T-cell (primary cell): ENCODE data around the gene FAM174C. TPM values are rescaled to one million over a fixed set of nuclear protein-coding genes. Genes with fewer than 3 reads are reported as not detected.

Source experiments
- ATAC-seq, 4 experiments: fragments of 200-7000 bp in 3 of 4; fragments of 150-1000 bp in 1 of 4; cut with Tn5 transposase; replicated peaks in 1 of 4; 1 replicate in 3 of 4; 2 replicates in 1 of 4; pipeline ENCODE4 v1.10.0; 2021; ENCODE audit warnings: moderate library complexity in 3 of 4, mild to moderate bottlenecking in 2 of 4, moderate number of reproducible peaks in 1 of 4
- CTCF ChIA-PET, 2 donors: fragments of 300-600 bp; sonication (Branson Sonifier 250); formaldehyde crosslinking; loops; one replicate each; lab custom pipeline; 2022; ENCODE audit warnings: antibody characterized with exemption in 2 of 2; lab: Charles Lee
- POLR2A ChIA-PET, 2 donors: fragments of 300-600 bp; sonication (Branson Sonifier 250); formaldehyde crosslinking; loops; one replicate each; lab custom pipeline; 2022; ENCODE audit warnings: antibody characterized with exemption in 2 of 2; lab: Charles Lee
- DNase-seq, 35 experiments: peaks; one replicate each; pipeline versions ENCODE4 v3.0.0 to v3.0.0-alpha.2; 2013 to 2023
- H3K27ac ChIP-seq: one replicate; pipeline ENCODE4 v1.5.1; 2013; ENCODE audit warnings: low read length
- H3K27me3 ChIP-seq, 2 experiments: replicated peaks in 1 of 2; 1 replicate in 1 of 2; 2 replicates in 1 of 2; pipeline versions ENCODE4 v1.6.1 to v1.7.0; 2013; ENCODE audit warnings: low read length in 1 of 2, mixed read lengths in 1 of 2; ENCODE audit not compliant: control insufficient read depth in 2 of 2, insufficient read depth in 2 of 2; ENCODE audit errors: extremely low read depth in 1 of 2
- H3K36me3 ChIP-seq, 2 donors: 1 replicate in 1 of 2; 2 replicates in 1 of 2; pipeline versions ENCODE4 v1.6.1 to v1.7.0; 2013; ENCODE audit warnings: low read length in 1 of 2; ENCODE audit not compliant: control insufficient read depth in 2 of 2, insufficient read depth in 1 of 2; ENCODE audit errors: extremely low read depth in 1 of 2
- H3K4me1 ChIP-seq, 2 experiments: 1 replicate in 1 of 2; 2 replicates in 1 of 2; pipeline versions ENCODE4 v1.6.1 to v1.7.0; 2013; ENCODE audit warnings: low read length in 2 of 2, mixed read lengths in 1 of 2; ENCODE audit not compliant: insufficient read depth in 2 of 2, control insufficient read depth in 1 of 2; ENCODE audit errors: extremely low read depth in 1 of 2
- H3K4me3 ChIP-seq, 2 donors: 1 replicate in 1 of 2; 2 replicates in 1 of 2; pipeline versions ENCODE4 v1.5.1 to v1.7.0; 2013; ENCODE audit warnings: mild to moderate bottlenecking in 2 of 2, low read length in 1 of 2, moderate library complexity in 1 of 2; ENCODE audit not compliant: control insufficient read depth in 1 of 2; ENCODE audit errors: extremely low read depth in 1 of 2
- H3K9me3 ChIP-seq: 2 replicates; pipeline ENCODE4 v1.7.0; 2013
- H3K27ac Mint-ChIP-seq, 2 donors: one replicate each; pipeline ENCODE4 v1.8.0; 2020 to 2021; ENCODE audit warnings: mild to moderate bottlenecking in 2 of 2, mixed read lengths in 2 of 2
- H3K27me3 Mint-ChIP-seq, 2 donors: one replicate each; pipeline ENCODE4 v1.8.0; 2021 to 2022; ENCODE audit warnings: mixed read lengths in 2 of 2
- H3K36me3 Mint-ChIP-seq: one replicate; pipeline ENCODE4 v1.8.0; 2021; ENCODE audit warnings: mixed read lengths
- H3K4me1 Mint-ChIP-seq, 3 donors: one replicate each; pipeline ENCODE4 v1.8.0; 2020 to 2022; ENCODE audit warnings: mixed read lengths in 3 of 3, mild to moderate bottlenecking in 1 of 3
- H3K4me3 Mint-ChIP-seq, 3 donors: one replicate each; pipeline ENCODE4 v1.8.0; 2020 to 2022; ENCODE audit warnings: mild to moderate bottlenecking in 3 of 3, mixed read lengths in 3 of 3, moderate library complexity in 3 of 3
- H3K9me3 Mint-ChIP-seq, 3 donors: one replicate each; pipeline ENCODE4 v1.8.0; 2020 to 2022; ENCODE audit warnings: mixed read lengths in 3 of 3
- WGBS: methylation state at CpG from one replicate; pipeline ENCODE4 v1.1.5; 2013; ENCODE audit warnings: missing lambda C conversion rate; ENCODE audit not compliant: insufficient coverage; 5-methylcytosine and 5-hydroxymethylcytosine counted together
- total RNA-seq, 35 experiments: library from RNA in 6 of 35; stranded (reverse) in 6 of 35; fragments of 120-200 nt in 1 of 35; gene quantifications; one replicate each; pipeline versions ENCODE4 v1.2.1 to v1.2.4 and lab custom pipeline; 2013 to 2026

Gene FAM174C
- total RNA-seq, 5 donors from 2014 or later (not counting 1 experiment from before 2014, with no cell fraction given) = 42.1 to 69.8 (median 60.4) TPM

DNA sequence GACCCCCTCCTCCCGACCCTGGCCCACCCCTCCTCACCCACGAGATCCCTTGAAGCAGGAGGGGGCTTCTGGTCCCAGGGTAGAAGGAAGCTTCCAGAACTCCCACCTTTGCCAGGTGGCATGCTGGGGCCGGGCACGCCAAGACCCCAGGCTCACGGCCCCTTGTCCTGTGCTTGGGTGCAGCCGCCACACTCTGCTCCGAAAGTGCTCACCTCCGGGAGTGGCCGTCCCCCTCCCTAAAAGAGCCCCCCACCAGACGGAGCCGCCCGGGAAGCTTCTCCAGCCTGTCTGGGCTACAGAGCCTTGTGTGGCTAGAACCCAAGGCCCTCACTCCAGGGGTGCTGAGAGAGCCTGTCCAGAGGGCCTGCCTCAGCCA is 8.6 kb downstream of the FAM174C start:
- POLR2A ChIA-PET = interaction anchor here in 1 of 2 donors (0.6 kb wide), 1 partner anchor 180 kb away, joined by 3 read pairs; the partner anchor contains the start of gene GPX4
- Mint-ChIP-seq H3K27ac (peak overlapping the region in 1 of 2 donors; percentile 15), H3K36me3 (peaks cover 9% of the 10 kb centered on the region), H3K4me3 (peak overlapping the region in 1 of 3 donors; percentile 62), H3K4me1 (peaks cover 12 to 21% (median 17%) of the 10 kb centered on the region in 3 donors), H3K27me3 (peaks cover 15 to 26% of the 10 kb centered on the region in 2 donors), H3K9me3 (no peaks in the 10 kb centered on the region)
- Histone ChIP-seq H3K4me3 (no peak overlapping the region), H3K27me3 (peaks cover 0 to 53% of the 10 kb centered on the region in 2 experiments), H3K9me3 (no peaks in the 10 kb centered on the region), H3K4me1 (peaks cover 0 to 20% of the 10 kb centered on the region in 2 experiments), H3K36me3 (peaks cover 9 to 11% of the 10 kb centered on the region in 2 donors), H3K27ac (no peak overlapping the region)
- CTCF ChIA-PET = interaction anchor here in 1 of 2 donors (0.6 kb wide), 1 partner anchor 66 kb away, joined by 4 read pairs; no protein-coding TSS in a partner anchor
- ATAC-seq = no peak
- 93% methylated on average over 3 of the region's 12 CpGs for WGBS
- no peak for DNase-seq

DNA sequence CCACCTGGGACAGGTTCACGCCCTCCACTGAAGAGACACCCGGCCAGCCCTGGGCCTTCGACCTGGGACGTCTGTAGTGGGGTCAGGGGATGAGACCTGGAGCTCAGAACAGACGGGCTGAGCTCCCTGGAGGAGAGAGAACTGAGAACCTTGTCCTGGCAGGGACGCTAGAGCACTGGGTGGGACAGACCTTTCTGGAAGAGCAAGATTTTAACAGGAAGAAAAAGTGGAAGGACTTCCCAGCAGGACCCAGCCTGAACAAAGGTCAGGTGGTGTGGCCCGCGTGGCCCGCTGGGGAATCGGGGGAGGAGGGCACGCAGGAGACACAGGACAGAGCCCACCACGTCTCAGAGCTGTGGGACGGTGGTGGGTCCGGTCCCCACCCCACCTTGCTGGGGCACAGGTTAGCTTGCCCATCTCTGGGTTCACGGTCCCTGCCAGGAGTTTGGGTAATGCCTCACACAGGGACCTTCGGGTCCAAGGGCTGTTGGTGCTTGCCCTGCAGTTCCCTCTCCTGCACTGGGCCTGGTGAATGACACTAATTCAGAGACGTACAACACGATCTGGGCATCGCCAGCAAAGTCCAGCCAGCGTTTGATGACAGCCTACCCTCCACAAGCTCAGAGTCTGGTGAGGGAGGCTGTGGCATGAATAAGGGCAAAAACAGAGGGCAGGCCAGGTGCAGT is 9.1 kb downstream of the FAM174C start:
- H3K4me1 ChIP-seq = peaks cover 0 to 18% of the 10 kb centered on the region in 2 experiments
- Mint-ChIP-seq H3K27ac (peak overlapping the region in 1 of 2 donors; percentile 15), H3K36me3 (peaks cover 9% of the 10 kb centered on the region), H3K9me3 (no peaks in the 10 kb centered on the region), H3K27me3 (peaks cover 18 to 31% of the 10 kb centered on the region in 2 donors), H3K4me1 (peaks cover 12 to 20% (median 17%) of the 10 kb centered on the region in 3 donors), H3K4me3 (peak overlapping the region; percentile 25 to 62 (median 26))
- peaks cover 3 to 6% of the 10 kb centered on the region in 2 donors for H3K36me3 ChIP-seq
- ATAC-seq (no peak), DNase-seq (no peak)
- CTCF ChIA-PET = no interaction called here
- POLR2A ChIA-PET = no interaction called here
- peaks cover 0 to 58% of the 10 kb centered on the region in 2 experiments for H3K27me3 ChIP-seq
- 76% methylated on average over 17 of the region's 20 CpGs for whole genome bisulfite sequencing
- no peak overlapping the region for H3K27ac ChIP-seq
- no peaks in the 10 kb centered on the region for H3K9me3 ChIP-seq
- H3K4me3 ChIP-seq = no peak overlapping the region

DNA sequence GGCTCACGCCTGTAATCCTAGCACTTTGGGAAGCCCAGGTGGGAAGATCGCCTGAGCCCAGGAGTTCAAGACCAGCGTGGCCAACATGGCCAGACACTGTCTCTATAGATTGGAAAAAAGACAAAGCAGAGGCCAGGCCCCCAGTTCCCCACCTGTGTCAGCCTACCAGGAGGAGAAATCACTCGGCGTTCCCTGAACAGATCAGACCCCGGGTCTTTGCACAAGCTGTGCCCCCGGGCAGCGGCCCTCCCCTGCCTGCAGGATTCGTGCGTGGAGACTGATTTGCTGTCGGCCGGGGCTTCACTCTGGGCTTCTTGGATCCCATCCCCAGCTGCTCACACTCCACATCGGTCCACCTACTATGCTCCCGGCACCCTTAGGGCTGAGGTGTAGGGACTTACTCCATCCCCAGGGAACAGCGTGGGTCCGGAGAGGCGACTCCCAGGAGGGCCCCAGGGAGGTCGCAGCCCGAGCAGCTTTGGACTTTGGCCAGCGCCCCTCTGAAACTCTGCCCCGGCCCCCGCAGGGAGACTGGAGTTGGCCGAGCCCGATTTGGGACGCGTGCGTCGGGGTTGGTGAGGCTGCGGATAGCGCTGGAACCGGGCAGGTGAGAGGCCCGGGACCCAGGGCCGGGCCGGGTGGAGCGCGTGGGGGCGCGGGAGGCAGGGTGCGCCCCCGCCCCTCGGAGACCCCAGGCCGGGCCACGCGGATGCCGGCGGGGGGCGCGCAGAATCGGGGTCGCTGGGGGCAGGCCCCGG is 9.8 kb downstream of the FAM174C start:
- H3K4me3 Mint-ChIP-seq = peak overlapping the region; percentile 25 to 62 (median 26)

DNA sequence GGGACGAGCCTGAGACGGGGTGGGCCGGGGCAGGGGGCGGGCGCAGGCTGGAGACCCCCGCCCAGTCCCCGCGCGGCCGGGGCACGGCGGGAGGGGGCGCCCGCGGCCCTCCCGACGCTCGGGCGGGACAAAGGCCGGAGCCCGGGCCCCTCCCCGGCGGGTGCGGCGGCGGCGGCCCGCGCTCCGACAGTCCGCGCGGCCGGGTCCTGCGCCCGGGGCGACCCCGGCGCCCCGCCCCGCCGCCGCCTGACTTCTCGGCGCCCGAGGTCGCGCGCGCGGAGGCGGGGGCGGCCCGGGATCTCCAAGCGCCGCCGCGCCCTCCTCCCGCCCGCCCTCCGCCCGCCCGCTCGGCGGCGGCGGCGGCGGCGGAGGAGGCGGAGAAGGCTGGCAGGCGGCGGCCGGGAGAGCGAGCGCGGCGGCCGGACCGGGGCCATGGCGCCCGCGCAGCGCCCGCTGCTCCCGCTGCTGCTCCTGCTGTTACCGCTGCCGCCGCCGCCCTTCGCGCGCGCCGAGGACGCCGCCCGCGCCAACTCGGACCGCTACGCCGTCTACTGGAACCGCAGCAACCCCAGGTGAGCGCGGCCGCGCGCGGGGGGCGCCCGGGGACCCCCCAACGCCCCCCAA is 10.5 kb downstream of the FAM174C start, which contains the start of gene EFNA2:
EFNA2 (plus strand) TSS at position 137 of the 624 bp plus-strand sequence; CDS start at position 433, 296 bp downstream.
- Histone ChIP-seq H3K4me3 (no peak within 1 kb of the TSS), H3K27me3 (peaks cover 0 to 72% of the 10 kb centered on the region in 2 experiments), H3K9me3 (no peaks in the 10 kb centered on the region), H3K4me1 (peaks cover 0 to 10% of the 10 kb centered on the region in 2 experiments), H3K27ac (no peak within 1 kb of the TSS), H3K36me3 (no peaks in the 10 kb centered on the region)
- Mint-ChIP-seq H3K27me3 (peaks cover 18 to 38% of the 10 kb centered on the region in 2 donors), H3K36me3 (no peaks in the 10 kb centered on the region), H3K27ac (no peak within 1 kb of the TSS), H3K4me3 (peak within 1 kb of the TSS; percentile 36 to 62 (median 45)), H3K4me1 (peaks cover 7 to 10% (median 8%) of the 10 kb centered on the region in 3 donors), H3K9me3 (no peaks in the 10 kb centered on the region)
- POLR2A ChIA-PET = no interaction called here
- CTCF ChIA-PET = no interaction called here
- under 1% methylated on average over 108 of the region's 113 CpGs for WGBS
- ATAC-seq (peak in 2 of 4 experiments; percentile 17 to 19), DNase-seq (no peak)

More for the DNA sequence above, 9.8 kb downstream of the FAM174C start:
- no peak overlapping the region for H3K27ac Mint-ChIP-seq
- H3K9me3 Mint-ChIP-seq = no peaks in the 10 kb centered on the region
- no peak for ATAC-seq
- ChIA-PET CTCF (no interaction called here), POLR2A (no interaction called here)
- WGBS = 21% methylated on average over 49 of the region's 51 CpGs
- Histone ChIP-seq H3K36me3 (no peaks in the 10 kb centered on the region), H3K27me3 (peaks cover 0 to 65% of the 10 kb centered on the region in 2 experiments), H3K27ac (no peak overlapping the region), H3K9me3 (no peaks in the 10 kb centered on the region), H3K4me3 (no peak overlapping the region), H3K4me1 (peaks cover 0 to 11% of the 10 kb centered on the region in 2 experiments)
- no peak for DNase-seq
- peaks cover 3% of the 10 kb centered on the region for H3K36me3 Mint-ChIP-seq
- H3K27me3 Mint-ChIP-seq = peaks cover 18 to 36% of the 10 kb centered on the region in 2 donors
- H3K4me1 Mint-ChIP-seq = peaks cover 7 to 13% (median 10%) of the 10 kb centered on the region in 3 donors

DNA sequence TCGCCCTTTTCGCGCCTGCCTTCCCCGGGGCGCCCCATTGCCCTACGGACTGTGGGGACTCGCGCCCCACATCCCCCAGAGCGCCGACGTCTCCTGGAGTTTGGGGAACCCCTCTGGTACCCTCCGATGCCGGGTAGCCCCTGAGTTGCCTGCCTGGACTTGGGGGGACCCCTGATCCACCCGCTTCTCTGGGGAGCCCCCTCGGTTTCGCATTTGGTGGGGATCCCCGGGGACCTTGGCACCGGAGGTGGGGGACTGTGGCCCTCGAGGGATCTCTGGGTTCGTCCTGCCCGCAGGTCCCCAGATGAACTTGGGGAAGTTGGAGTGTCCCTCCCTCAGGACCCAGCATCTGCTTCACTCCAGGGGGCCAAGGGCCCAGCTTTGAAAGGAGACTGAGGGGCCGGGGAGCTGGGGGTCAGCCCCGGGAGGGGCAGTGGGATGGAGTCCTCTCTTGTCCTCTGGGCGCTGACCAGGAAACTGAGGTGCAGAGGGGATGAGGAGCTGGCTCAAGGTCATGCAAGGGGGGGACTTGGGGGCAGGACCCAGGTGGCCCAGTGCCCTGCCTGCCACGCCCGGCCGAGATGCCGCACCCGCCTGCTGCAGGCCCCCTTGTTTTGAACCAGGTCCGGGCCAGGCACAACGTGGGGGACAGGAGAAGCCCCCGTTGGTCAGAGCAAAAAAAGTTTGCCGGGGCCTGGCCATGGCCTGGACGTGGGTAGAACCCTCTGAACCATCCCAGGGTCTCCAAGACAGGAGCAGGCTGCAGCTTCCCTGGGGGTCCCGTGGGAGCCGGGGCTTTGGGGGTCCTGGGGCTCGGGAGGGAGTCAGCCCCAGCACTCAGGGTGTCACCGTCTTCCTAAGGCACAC is 11.4 kb downstream of the FAM174C start:
- Histone ChIP-seq H3K27ac (no peak overlapping the region), H3K9me3 (no peaks in the 10 kb centered on the region), H3K27me3 (peaks cover 0 to 81% of the 10 kb centered on the region in 2 experiments), H3K36me3 (no peaks in the 10 kb centered on the region), H3K4me3 (no peak overlapping the region), H3K4me1 (peaks cover 0 to 10% of the 10 kb centered on the region in 2 experiments)
- ATAC-seq (no peak), DNase-seq (no peak)
- Mint-ChIP-seq H3K4me3 (peak overlapping the region; percentile 36 to 62 (median 45)), H3K36me3 (no peaks in the 10 kb centered on the region), H3K27ac (no peak overlapping the region), H3K27me3 (peaks cover 18 to 40% of the 10 kb centered on the region in 2 donors), H3K4me1 (peaks cover 7 to 10% (median 8%) of the 10 kb centered on the region in 3 donors), H3K9me3 (no peaks in the 10 kb centered on the region)
- WGBS = 46% methylated on average over 29 of the region's 38 CpGs
- POLR2A ChIA-PET = no interaction called here
- CTCF ChIA-PET = no interaction called here
